Neural crest cell (in vitro differentiated cells): ENCODE results near the gene PPIB. TPM values are rescaled to one million over a fixed set of nuclear protein-coding genes. Genes with fewer than 3 reads are reported as not detected.

ENCODE experiments used
- total RNA-seq: library from RNA; stranded (reverse); gene quantifications from 2 replicates; pipeline ENCODE4 v1.2.1, GENCODE V29; 2021

PPIB gene
- total RNA-seq, 1 donor from 2014 or later: 406 TPM

Other genes starting within 250 kb of the PPIB start
- 8.5 and 8.8 TPM in 2 replicates for gene DAPK2, start 116.5 kb downstream of the PPIB start, total RNA-seq
- 66.1 and 66.2 TPM in 2 replicates for gene CIAO2A, start 69.2 kb downstream of the PPIB start, total RNA-seq
- gene SNX1, start 67.0 kb downstream of the PPIB start, total RNA-seq: 104 and 131 TPM in 2 replicates
- 12.7 and 12.9 TPM in 2 replicates for gene SNX22, start 11.3 kb downstream of the PPIB start, total RNA-seq
- 15.5 and 16.3 TPM in 2 replicates for gene CSNK1G1, start 193.2 kb upstream of the PPIB start, total RNA-seq
- gene PCLAF, start 218.4 kb upstream of the PPIB start, total RNA-seq: 84.3 and 88.4 TPM in 2 replicates
- gene TRIP4, start 224.8 kb upstream of the PPIB start, total RNA-seq: 19.4 and 20.8 TPM in 2 replicates